Vagina (tissue), 2 donors: Measurements from ENCODE around the gene IFNAR2. TPM values are rescaled to one million over a fixed set of nuclear protein-coding genes. Genes with fewer than 3 reads are reported as not detected.
A peak's percentile ranks its signal among the peaks of the same experiment; 100 is the strongest.

ENCODE experiments used
- DNase-seq, 2 donors: peaks; one replicate each; pipeline ENCODE4 v3.0.0-alpha.2; 2017; ENCODE audit errors: extremely low spot score in 2 of 2
- H3K27ac ChIP-seq: fragments of 200-600 bp; sonication (generic); one replicate; pipeline ENCODE4 v1.5.1; 2019
- H3K27me3 ChIP-seq: fragments of 200-600 bp; sonication (generic); one replicate; pipeline ENCODE4 v1.5.1; 2019
- H3K36me3 ChIP-seq, 2 donors: fragments of 200-600 bp; sonication (generic); one replicate each; pipeline ENCODE4 v1.5.1; 2017 to 2019
- H3K4me1 ChIP-seq: fragments of 200-600 bp; sonication (generic); one replicate; pipeline ENCODE4 v1.5.1; 2019
- H3K4me3 ChIP-seq, 2 donors: fragments of 200-600 bp; sonication (generic); 1 replicate in 1 of 2; 2 replicates in 1 of 2; pipeline ENCODE4 v1.5.1; 2016 to 2019
- H3K9me3 ChIP-seq: fragments of 200-600 bp; sonication (generic); one replicate; pipeline ENCODE4 v1.5.1; 2019
- CTCF ChIP-seq, 3 experiments: fragments of 450-650 bp in 2 of 3; fragments of 200-600 bp in 1 of 3; sonication (generic) in 1 of 3; IDR thresholded peaks; one replicate each; pipeline ENCODE4 v1.5.1; 2017 to 2019; ENCODE audit warnings: antibody characterized with exemption in 3 of 3, mild to moderate bottlenecking in 2 of 3, moderate library complexity in 2 of 3
- POLR2A ChIP-seq, 2 donors: fragments of 450-650 bp; IDR thresholded peaks; one replicate each; pipeline ENCODE4 v1.6.1; 2017; ENCODE audit warnings: antibody characterized with exemption in 2 of 2, mild to moderate bottlenecking in 2 of 2, moderate library complexity in 2 of 2
- POLR2AphosphoS5 ChIP-seq, 2 donors: sonication (generic); formaldehyde crosslinking; IDR thresholded peaks; one replicate each; pipeline ENCODE4 v1.9.0; 2017; ENCODE audit warnings: antibody characterized with exemption in 2 of 2, mild to moderate bottlenecking in 2 of 2, low read depth in 1 of 2; ENCODE audit not compliant: insufficient read depth in 1 of 2
- intact Hi-C: fragments of 100-400 bp; cut with DNase I; formaldehyde crosslinking; loops from one replicate; pipeline ENCODE4 v1.15.1; 2023
- total RNA-seq: library from RNA; depleted of rRNA; stranded (reverse); fragments of >200 nt; gene quantifications from one replicate; pipeline ENCODE4 v1.2.3, GENCODE V29; 2016

The IFNAR2 gene
- 9.3 TPM for total RNA-seq

DNA sequence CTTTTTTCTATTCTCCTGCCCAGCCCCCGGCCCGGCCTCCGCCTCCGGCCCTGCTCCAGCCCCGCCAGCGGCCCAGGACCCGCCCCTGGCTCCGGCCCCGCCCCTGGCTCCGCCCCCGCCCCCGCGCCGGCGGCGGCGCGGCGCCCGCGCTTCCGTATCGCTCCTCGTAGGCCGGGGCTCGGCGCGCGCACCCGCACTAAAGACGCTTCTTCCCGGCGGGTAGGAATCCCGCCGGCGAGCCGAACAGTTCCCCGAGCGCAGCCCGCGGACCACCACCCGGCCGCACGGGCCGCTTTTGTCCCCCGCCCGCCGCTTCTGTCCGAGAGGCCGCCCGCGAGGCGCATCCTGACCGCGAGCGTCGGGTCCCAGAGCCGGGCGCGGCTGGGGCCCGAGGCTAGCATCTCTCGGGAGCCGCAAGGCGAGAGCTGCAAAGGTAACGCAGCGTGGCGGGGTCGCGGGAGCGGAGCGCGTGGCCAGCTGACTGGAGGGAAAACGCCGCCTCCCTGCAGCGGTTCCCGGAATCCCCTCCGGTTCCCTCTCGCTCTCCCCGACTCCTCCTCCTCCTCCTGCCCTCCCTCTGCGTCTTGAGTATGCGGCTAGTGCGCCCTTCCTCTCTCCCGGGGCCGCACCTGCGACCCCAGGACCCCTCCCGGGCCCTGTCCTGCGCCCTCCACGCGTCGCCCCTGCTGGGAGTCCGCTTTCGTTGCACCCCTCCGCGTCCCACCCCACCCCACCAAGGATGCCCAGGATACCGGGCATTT is at the start of gene IFNAR2:
IFNAR2 (plus strand) TSS at position 155 of the 761 bp plus-strand sequence. CDS start 11,985 bp downstream, outside the sequence.
- peak in 1 of 2 donors; percentile 54 for TF ChIP-seq POLR2AphosphoS5 (IDR thresholded peaks at IDR 0.05; ENCODE audit: insufficient read depth in 1 of 2, low read depth in 1 of 2)
- TF ChIP-seq CTCF (IDR thresholded peaks at IDR 0.05) = peak in 1 of 3 experiments; percentile 5
- TF ChIP-seq POLR2A (IDR thresholded peaks at IDR 0.05) = peak in 1 of 2 donors; percentile 65
- H3K27ac ChIP-seq = peak within 1 kb of the TSS; percentile 89
- intact Hi-C loops = no loop called here
- H3K27me3 ChIP-seq = no peaks in the 10 kb centered on the region
- peak within 1 kb of the TSS; percentile 92 to 98 for H3K4me3 ChIP-seq
- peaks cover 22% of the 10 kb centered on the region for H3K4me1 ChIP-seq
- H3K9me3 ChIP-seq = no peaks in the 10 kb centered on the region
- no peak for DNase-seq
- no peaks in the 10 kb centered on the region for H3K36me3 ChIP-seq

DNA sequence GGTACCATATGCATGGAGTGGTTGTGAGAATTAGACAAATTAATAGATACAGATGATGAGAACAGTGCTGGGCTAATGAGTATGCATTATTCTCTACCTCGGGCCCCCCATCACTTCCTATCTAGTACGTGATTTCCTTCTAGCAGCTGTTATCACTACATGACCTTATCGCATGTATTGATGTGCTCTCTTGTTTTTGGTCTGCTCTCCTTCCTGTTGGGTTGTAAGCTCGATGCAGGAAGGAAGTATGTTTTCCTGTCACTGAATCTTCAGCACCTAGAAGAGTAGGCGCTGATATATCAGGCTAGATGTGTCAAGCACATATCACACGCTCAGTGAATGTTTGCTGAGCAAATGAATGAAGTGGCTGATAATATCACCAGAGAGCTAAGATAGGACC is 43.9 kb upstream of the IFNAR2 start:
- H3K36me3 ChIP-seq = no peaks in the 10 kb centered on the region
- intact Hi-C loops = no loop called here
- TF ChIP-seq POLR2A (IDR thresholded peaks at IDR 0.05) = no peak
- TF ChIP-seq POLR2AphosphoS5 (IDR thresholded peaks at IDR 0.05; ENCODE audit: insufficient read depth in 1 of 2, low read depth in 1 of 2) = no peak
- TF ChIP-seq CTCF (IDR thresholded peaks at IDR 0.05) = no peak
- no peak for DNase-seq
- no peaks in the 10 kb centered on the region for H3K9me3 ChIP-seq
- H3K4me3 ChIP-seq = no peak overlapping the region
- no peaks in the 10 kb centered on the region for H3K27me3 ChIP-seq
- no peaks in the 10 kb centered on the region for H3K4me1 ChIP-seq
- no peak overlapping the region for H3K27ac ChIP-seq

DNA sequence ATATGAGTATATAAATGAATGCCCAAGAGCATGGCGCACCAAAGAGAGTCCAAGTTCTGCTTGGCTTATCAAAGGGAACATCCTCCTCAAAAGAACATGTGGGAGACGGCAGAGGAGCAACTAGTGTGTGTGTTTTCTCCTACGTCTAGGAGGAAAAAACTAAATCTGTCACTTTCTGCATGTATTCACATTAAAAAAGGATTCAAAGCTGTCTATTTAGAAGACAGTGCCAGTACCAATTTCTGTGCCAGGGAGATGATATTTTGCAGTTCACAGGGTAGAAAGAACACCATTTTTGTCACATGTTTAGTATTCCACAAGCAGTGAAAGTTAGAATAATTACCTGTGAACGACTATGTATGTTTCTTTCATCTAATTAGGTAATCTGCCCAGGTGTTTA is 42.5 kb upstream of the IFNAR2 start:
- DNase-seq = no peak
- intact Hi-C loops = no loop called here
- H3K27ac ChIP-seq = no peak overlapping the region
- no peaks in the 10 kb centered on the region for H3K4me1 ChIP-seq
- H3K4me3 ChIP-seq = no peak overlapping the region
- no peaks in the 10 kb centered on the region for H3K27me3 ChIP-seq
- no peaks in the 10 kb centered on the region for H3K36me3 ChIP-seq
- no peaks in the 10 kb centered on the region for H3K9me3 ChIP-seq
- no peak for TF ChIP-seq POLR2A (IDR thresholded peaks at IDR 0.05)
- no peak for TF ChIP-seq CTCF (IDR thresholded peaks at IDR 0.05)
- TF ChIP-seq POLR2AphosphoS5 (IDR thresholded peaks at IDR 0.05; ENCODE audit: insufficient read depth in 1 of 2, low read depth in 1 of 2) = no peak

DNA sequence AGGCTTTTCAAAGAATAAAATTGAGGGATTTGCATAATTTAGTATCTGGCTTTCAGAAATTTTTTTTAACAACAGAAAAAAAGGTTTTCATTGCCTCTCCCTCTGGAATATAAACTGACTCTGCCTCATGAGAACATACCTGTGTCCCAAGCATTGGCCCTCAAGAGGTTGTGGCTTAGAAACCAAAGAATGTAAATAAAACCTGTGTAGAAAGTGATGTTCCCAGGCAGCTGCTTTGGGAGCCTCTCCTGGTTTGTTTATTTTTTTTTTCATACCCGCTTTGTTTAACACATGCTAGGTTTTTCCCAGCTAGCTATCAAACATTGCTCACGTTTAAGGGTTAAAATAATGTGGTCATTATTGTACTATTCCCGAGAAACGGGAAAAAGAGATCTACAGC is 40.5 kb upstream of the IFNAR2 start:
- Histone ChIP-seq H3K36me3 (no peaks in the 10 kb centered on the region), H3K27me3 (no peaks in the 10 kb centered on the region), H3K9me3 (no peaks in the 10 kb centered on the region), H3K4me3 (no peak overlapping the region), H3K27ac (no peak overlapping the region), H3K4me1 (no peaks in the 10 kb centered on the region)
- intact Hi-C loops = no loop called here
- TF ChIP-seq CTCF (IDR thresholded peaks at IDR 0.05) (no peak), POLR2A (IDR thresholded peaks at IDR 0.05) (no peak), POLR2AphosphoS5 (IDR thresholded peaks at IDR 0.05; ENCODE audit: insufficient read depth in 1 of 2, low read depth in 1 of 2) (no peak)
- DNase-seq = no peak

- no peak overlapping the region for H3K4me3 ChIP-seq
- H3K27me3 ChIP-seq = no peaks in the 10 kb centered on the region
- no peaks in the 10 kb centered on the region for H3K9me3 ChIP-seq
- no peaks in the 10 kb centered on the region for H3K36me3 ChIP-seq
- no peaks in the 10 kb centered on the region for H3K4me1 ChIP-seq
- TF ChIP-seq POLR2AphosphoS5 (IDR thresholded peaks at IDR 0.05; ENCODE audit: insufficient read depth in 1 of 2, low read depth in 1 of 2) (no peak), CTCF (IDR thresholded peaks at IDR 0.05) (no peak), POLR2A (IDR thresholded peaks at IDR 0.05) (no peak)
- no peak for DNase-seq
- no peak overlapping the region for H3K27ac ChIP-seq
- intact Hi-C loops = no loop called here
Observed at GRCh38 chr21:33189824-33190223, 39.9 kb upstream of the IFNAR2 start.
